ENCODE measurements around the gene CEP85.

- TF ChIP-seq ZNF217 (IDR thresholded peaks at IDR 0.05) (no peak), BMI1 (IDR thresholded peaks at IDR 0.05; ENCODE audit: borderline replicate concordance) (no peak), USF1 (IDR thresholded peaks at IDR 0.05; ENCODE audit: borderline replicate concordance, extremely low read length, insufficient read depth, low read depth, low read length) (no peak), EGR1 (IDR thresholded peaks at IDR 0.05; ENCODE audit: borderline replicate concordance in 1 of 2, low read depth in 2 of 2, low read length in 2 of 2) (no peak), ZBTB33 (IDR thresholded peaks at IDR 0.05) (no peak), USF2 (IDR thresholded peaks at IDR 0.05; ENCODE audit: borderline replicate concordance, low read depth, low read length) (no peak), EP300 (IDR thresholded peaks at IDR 0.05; ENCODE audit: borderline replicate concordance in 1 of 2, control insufficient read depth in 1 of 2, low read depth in 2 of 2, low read length in 2 of 2) (no peak)
Measured at GRCh38 chr1:26224606-26225005, 9.4 kb upstream of the CEP85 start.
